GM15510 (cell line): ENCODE measurements around the gene RSPH3.

Experiments
- POLR2A ChIP-seq: IDR thresholded peaks from 3 replicates; pipeline ENCODE4 v1.6.1; 2011; ENCODE audit warnings: borderline replicate concordance; ENCODE audit not compliant: insufficient read length; ENCODE audit errors: extremely low read depth

The RSPH3 gene, protein sequence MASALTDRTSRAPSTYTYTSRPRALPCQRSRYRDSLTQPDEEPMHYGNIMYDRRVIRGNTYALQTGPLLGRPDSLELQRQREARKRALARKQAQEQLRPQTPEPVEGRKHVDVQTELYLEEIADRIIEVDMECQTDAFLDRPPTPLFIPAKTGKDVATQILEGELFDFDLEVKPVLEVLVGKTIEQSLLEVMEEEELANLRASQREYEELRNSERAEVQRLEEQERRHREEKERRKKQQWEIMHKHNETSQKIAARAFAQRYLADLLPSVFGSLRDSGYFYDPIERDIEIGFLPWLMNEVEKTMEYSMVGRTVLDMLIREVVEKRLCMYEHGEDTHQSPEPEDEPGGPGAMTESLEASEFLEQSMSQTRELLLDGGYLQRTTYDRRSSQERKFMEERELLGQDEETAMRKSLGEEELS

GRCh38 chr6:158999666-159000403 is at the start of gene RSPH3:
Gene RSPH3, minus strand, starts transcription at chr6:159000202. Its CDS starts 652 bp downstream, at chr6:158999550.
- peak; percentile 98 for TF ChIP-seq POLR2A

DNA sequence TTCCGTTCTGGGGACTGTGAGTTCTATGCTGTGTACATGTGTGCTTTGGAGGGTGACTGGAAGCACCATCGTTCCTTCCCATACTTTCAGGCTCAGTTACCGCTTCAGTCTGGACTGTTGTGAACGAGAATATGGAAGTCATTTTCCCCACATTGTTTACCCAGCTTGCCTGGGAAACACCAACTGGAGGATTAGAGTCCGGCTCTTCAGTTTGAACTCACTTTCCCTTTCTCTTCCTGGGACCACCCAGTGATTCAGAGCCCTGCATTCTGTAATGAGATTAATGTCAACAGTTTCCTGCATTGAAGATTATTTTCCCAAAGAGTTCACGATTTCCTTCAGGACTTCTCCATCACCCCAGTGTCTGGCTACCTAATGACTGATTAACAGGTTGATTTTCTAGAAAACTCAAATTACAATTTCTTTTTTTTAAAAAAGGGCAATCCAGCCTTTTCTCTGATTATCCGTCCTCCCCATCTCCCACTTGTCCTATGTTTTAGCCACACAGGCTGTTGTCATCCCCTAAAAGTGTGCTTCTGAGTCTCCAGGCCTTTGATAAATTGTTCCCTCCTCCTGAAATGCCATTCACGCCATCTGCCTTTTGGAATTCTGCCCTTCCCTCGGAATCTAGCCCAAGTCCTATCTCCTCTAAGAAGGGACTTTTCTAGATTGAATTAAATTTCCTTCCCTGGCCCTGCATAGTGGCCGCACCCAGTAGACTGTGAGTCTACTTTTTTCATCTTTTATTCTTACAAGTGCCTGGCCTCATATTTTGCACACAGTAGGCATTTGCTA is 48.1 kb upstream of the RSPH3 start:
- no peak for TF ChIP-seq POLR2A

- TF ChIP-seq POLR2A = no peak
These were observed 45.8 kb upstream of the RSPH3 start for GRCh38 chr6:159045801-159046200.

GRCh38 chr6:159044899-159045727 is 45.1 kb upstream of the RSPH3 start, which contains the start of gene TAGAP:
Gene TAGAP, minus strand, starts transcription at chr6:159044991. Its CDS starts 845 bp downstream, at chr6:159044146.
- peak; percentile 74 for TF ChIP-seq POLR2A

DNA sequence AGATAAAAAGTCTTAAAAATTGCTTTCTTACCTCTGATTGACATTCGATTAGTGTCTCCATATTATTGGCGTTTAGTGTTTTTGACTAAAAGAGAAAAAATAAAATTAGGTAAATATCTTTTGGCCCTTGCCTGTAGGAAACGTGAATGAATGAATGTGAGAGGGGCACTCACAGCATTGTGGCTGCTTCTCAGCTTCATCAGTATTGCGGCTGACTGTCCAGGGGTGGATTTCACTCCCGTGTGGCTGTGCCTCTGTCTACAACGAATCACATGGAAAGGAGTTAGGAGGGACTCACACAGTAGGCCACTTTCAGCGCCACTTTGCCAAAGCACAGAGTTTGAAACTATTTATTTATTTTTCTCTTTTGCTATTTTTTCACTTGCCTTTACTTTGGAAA is 43.9 kb upstream of the RSPH3 start:
- no peak for TF ChIP-seq POLR2A

DNA sequence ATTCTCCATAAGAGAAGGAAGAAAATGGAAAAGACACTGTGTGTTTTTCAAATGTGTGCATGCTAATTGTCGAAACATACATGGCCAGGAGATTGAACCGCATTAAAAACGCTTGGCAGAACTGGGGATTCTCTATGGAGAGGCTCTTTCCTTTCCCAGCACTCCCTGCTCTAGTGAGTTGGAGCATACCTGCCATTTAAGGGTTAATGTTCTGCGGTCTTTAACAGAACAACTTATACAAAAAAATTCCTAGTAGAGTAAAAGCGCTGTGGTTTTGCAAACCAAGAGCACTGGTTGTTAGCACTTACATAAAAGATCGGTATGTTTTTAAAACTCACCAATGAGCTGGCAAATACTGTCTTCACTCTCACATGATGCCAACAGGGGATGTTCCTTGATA is 43.2 kb upstream of the RSPH3 start:
- no peak for TF ChIP-seq POLR2A

DNA sequence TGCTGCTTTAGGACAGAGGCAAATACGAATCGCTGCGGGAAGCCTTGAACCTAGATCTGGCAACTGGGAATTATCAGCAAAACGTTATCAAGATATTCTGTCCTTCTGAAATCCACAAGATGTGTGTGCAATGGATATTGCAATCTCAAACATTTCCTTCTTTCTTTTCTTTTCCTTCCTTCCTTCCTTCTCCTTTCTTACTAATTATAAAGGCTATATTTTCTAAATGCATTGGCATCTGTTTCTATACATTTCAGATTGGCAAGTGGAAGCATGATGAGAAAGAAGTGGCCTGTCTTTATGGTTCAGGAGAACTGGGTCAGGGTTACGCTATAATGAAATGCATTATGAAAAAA is 42.8 kb upstream of the RSPH3 start:
- no peak for TF ChIP-seq POLR2A

DNA sequence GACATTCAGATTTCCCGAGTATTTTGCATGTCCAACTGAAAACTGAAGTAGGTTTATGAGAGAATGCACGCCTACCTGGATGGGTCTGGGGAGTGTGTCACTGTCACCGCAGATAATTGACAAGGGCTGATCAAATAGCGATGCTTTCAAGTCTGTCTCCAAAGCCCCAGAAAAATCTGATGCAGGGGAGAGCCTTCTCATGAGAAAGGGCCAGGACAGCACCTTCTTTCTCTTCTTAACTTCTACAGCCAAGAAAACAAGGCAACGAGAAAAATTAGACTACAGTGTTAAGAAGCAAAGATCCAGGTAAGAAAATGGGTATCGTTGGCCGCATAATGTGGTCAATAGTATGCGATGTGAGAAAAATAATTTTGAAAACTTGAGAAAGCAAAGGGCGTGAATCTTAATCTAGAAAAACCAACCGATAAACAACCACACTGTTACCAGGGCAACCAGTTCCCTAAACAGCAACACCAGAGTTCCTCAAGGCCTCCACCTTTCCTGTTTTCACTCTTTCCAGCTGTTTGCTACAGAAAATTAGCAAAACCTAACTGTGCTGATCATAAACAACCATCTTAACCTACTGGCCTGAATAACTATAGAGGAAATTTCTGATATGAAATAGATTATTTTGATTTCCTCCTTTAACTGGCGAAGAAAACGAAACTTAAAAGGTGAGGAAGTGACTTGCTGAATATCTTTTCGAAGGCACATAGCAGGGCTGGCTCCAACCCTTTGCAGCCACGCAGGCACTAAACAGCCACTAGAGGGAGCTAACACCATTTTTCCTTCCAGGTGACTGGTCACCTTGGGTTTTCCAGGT is 42.2 kb upstream of the RSPH3 start:
- no peak for TF ChIP-seq POLR2A

- TF ChIP-seq POLR2A = no peak
These were observed 41.2 kb upstream of the RSPH3 start for GRCh38 chr6:159041181-159041580.

DNA sequence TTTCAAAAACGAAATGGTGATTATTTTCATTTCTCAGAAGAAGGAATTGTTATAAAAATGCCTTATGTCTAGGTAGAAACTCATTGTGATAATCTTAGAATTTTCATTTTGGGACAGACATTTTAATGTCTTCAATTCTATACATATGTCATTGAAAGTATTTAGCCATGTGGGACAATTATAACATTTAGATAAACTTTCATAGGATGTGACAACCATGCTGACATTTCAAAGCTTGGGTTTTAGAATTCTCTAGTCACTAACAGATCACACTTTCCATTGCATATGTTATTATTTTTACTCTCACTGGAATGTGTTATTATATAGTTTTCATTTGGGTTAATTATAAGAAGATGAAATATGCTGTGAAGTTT is 39.9 kb upstream of the RSPH3 start:
- no peak for TF ChIP-seq POLR2A

DNA sequence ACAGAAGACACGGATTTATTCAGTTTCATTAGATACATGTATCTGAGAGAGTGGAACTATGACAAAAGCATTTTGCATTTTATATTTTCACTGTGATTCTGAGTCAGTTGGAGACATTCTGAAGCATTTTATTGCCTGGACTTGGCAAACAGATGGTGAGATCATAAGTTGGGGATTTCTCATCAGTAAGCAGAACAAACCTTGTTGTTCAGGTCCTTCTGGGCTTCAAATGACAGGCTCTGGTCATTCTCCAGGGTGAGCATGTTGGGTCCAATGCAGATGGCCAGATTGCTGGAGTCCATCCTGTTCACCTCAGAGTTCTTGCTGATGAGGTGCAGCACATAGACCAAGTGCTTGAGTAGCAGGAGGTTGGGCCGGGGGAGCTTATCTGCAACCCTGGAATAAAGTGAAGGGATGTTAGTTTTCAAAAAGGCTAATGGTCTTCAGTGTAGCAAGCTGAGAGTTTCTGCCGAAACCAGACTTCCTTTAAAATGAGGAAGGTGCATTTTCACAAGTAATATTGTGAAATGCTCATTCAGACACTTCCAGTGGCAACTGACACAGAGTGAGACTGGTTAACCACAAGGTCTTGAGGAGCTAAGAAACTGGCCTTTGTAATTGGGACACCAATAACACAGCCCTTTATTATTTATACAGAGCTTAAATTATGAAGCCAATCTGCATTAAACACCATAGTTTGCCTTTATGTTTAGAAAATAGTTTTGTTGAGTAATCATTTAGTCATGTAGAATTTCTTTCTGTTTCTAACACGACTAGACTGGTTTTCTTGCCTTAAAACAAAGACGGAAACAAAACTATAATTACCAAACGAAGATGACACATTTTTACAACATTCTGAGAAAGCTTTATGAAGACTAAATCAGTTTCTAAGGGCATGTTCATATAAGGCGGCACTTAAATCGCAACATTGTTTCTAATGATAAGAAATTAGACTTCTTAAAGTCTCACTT is 39.2 kb upstream of the RSPH3 start:
- TF ChIP-seq POLR2A = no peak

DNA sequence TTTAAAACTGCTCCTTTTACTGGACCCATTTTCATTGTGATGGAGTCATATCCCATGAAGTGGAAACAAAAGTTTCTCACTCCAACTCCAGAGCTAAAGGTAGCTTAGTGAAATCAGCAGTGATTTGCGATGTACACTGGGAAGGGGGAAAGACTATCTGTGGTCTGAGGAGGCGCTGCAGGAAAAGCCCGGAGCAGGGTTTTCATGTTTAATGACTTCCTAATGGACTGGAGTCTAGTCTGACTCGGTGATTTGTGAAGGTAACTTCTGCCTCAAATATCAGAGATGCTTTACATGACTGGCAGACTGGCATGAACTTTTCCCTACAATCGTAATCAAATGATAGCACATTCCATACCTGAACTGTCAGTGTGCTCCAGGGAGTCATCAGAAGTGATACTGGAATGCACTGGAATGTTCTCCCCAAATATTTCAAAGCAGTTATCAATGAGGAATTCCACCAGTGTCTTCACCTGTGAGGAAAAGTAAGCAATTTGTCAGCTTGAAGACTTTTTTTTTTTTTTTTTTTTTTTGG is 37.8 kb upstream of the RSPH3 start:
- no peak for TF ChIP-seq POLR2A
